Suprapubic skin (tissue), 4 donors: ENCODE data around the gene IGFBP4. TPM values are rescaled to one million over a fixed set of nuclear protein-coding genes. Genes with fewer than 3 reads are reported as not detected.

Experiments used
- DNase-seq, 2 donors: peaks; one replicate each; pipeline ENCODE4 v3.0.0-alpha.2; 2019; ENCODE audit warnings: low spot score in 2 of 2
- H3K27ac ChIP-seq: fragments of 200-600 bp; sonication (generic); one replicate; pipeline ENCODE4 v1.5.1; 2019
- H3K27me3 ChIP-seq: fragments of 200-600 bp; sonication (generic); one replicate; pipeline ENCODE4 v1.5.1; 2019
- H3K36me3 ChIP-seq: fragments of 200-600 bp; sonication (generic); one replicate; pipeline ENCODE4 v1.5.1; 2019
- H3K4me1 ChIP-seq: fragments of 200-600 bp; sonication (generic); one replicate; pipeline ENCODE4 v1.5.1; 2019
- H3K4me3 ChIP-seq: fragments of 200-600 bp; sonication (generic); one replicate; pipeline ENCODE4 v1.5.1; 2019; ENCODE audit warnings: mild to moderate bottlenecking
- H3K9me3 ChIP-seq: fragments of 200-600 bp; sonication (generic); one replicate; pipeline ENCODE4 v1.5.1; 2019
- CTCF ChIP-seq, 2 donors: fragments of 200-600 bp in 1 of 2; fragments of 450-650 bp in 1 of 2; sonication (generic) in 1 of 2; IDR thresholded peaks; one replicate each; pipeline ENCODE4 v1.5.1; 2016 to 2019; ENCODE audit warnings: antibody characterized with exemption in 2 of 2, mild to moderate bottlenecking in 1 of 2, moderate library complexity in 1 of 2
- EP300 ChIP-seq: sonication (generic); formaldehyde crosslinking; IDR thresholded peaks from one replicate; pipeline ENCODE4 v1.6.1; 2017; ENCODE audit warnings: antibody characterized with exemption
- POLR2A ChIP-seq, 2 donors: fragments of 450-650 bp; IDR thresholded peaks; one replicate each; pipeline ENCODE4 v1.6.1; 2017; ENCODE audit warnings: antibody characterized with exemption in 2 of 2, mild to moderate bottlenecking in 2 of 2, moderate library complexity in 2 of 2
- POLR2AphosphoS5 ChIP-seq, 3 donors: sonication (generic); formaldehyde crosslinking; IDR thresholded peaks; one replicate each; pipeline ENCODE4 v1.6.1; 2017; ENCODE audit warnings: antibody characterized with exemption in 3 of 3
- WGBS: methylation state at CpG from one replicate; pipeline ENCODE4 v1.1.5; 2018; 5-methylcytosine and 5-hydroxymethylcytosine counted together
- total RNA-seq, 4 donors: library from RNA; depleted of rRNA; stranded (reverse); fragments of >200 nt; gene quantifications; one replicate each; pipeline ENCODE4 v1.1.0, GENCODE V29; 2016

The IGFBP4 gene
- total RNA-seq, 4 donors from 2014 or later, result 45.0 to 88.8 (median 74.6) TPM

GRCh38 chr17:40485851-40486521 is 42.7 kb downstream of the IGFBP4 start:
- TF ChIP-seq POLR2AphosphoS5 (IDR thresholded peaks at IDR 0.05) (peak in 1 of 3 donors; percentile 76), CTCF (IDR thresholded peaks at IDR 0.05) (no peak)
- 31% methylated on average over 12 of the region's 17 CpGs for WGBS

GRCh38 chr17:40486522-40487370 is 43.5 kb downstream of the IGFBP4 start:
- Histone ChIP-seq H3K9me3 (no peaks in the 10 kb centered on the region), H3K4me1 (peaks cover 81% of the 10 kb centered on the region), H3K4me3 (no peak overlapping the region), H3K36me3 (peaks cover 32% of the 10 kb centered on the region), H3K27me3 (no peaks in the 10 kb centered on the region), H3K27ac (peak overlapping the region; percentile 91)
- 64% methylated on average over 12 of the region's 12 CpGs for WGBS
- peak in 2 of 3 donors; percentile 39 to 79 for TF ChIP-seq POLR2AphosphoS5 (IDR thresholded peaks at IDR 0.05)
- TF ChIP-seq EP300, result no peak
- no peak for DNase-seq

More at GRCh38 chr17:40485851-40486521, 42.7 kb downstream of the IGFBP4 start:
- DNase-seq, result no peak
- Histone ChIP-seq H3K4me1 (peaks cover 78% of the 10 kb centered on the region), H3K27me3 (no peaks in the 10 kb centered on the region), H3K4me3 (no peak overlapping the region), H3K27ac (peak overlapping the region; percentile 91), H3K36me3 (peaks cover 32% of the 10 kb centered on the region), H3K9me3 (no peaks in the 10 kb centered on the region)

- DNase-seq, result no peak
- Histone ChIP-seq H3K36me3 (peaks cover 29% of the 10 kb centered on the region), H3K27ac (peak overlapping the region; percentile 91)
Measured at GRCh38 chr17:40487371-40488020, 44.2 kb downstream of the IGFBP4 start.

GRCh38 chr17:40490289-40490853 is 47.1 kb downstream of the IGFBP4 start:
- peaks cover 89% of the 10 kb centered on the region for H3K4me1 ChIP-seq
- H3K36me3 ChIP-seq, result peaks cover 21% of the 10 kb centered on the region
- 5% methylated on average over 3 of the region's 5 CpGs for WGBS
- no peak overlapping the region for H3K4me3 ChIP-seq
- H3K27me3 ChIP-seq, result no peaks in the 10 kb centered on the region
- no peaks in the 10 kb centered on the region for H3K9me3 ChIP-seq
- peak in 1 of 2 donors; percentile 86 for DNase-seq
- H3K27ac ChIP-seq, result peak overlapping the region; percentile 50
- TF ChIP-seq EP300 (no peak), POLR2AphosphoS5 (IDR thresholded peaks at IDR 0.05) (peak in 1 of 3 donors; percentile 44)

More at GRCh38 chr17:40487371-40488020, 44.2 kb downstream of the IGFBP4 start:
- Histone ChIP-seq H3K9me3 (no peaks in the 10 kb centered on the region), H3K27me3 (no peaks in the 10 kb centered on the region), H3K4me1 (peaks cover 85% of the 10 kb centered on the region), H3K4me3 (no peak overlapping the region)
- no CpG with 5 or more reads among the region's 7 CpGs for WGBS
- TF ChIP-seq POLR2A (IDR thresholded peaks at IDR 0.05) (no peak), POLR2AphosphoS5 (IDR thresholded peaks at IDR 0.05) (no peak), EP300 (no peak), CTCF (IDR thresholded peaks at IDR 0.05) (no peak)

GRCh38 chr17:40490982-40491381 is 47.7 kb downstream of the IGFBP4 start:
- WGBS, result 51% methylated on average over 2 of the region's 2 CpGs
- Histone ChIP-seq H3K4me1 (peaks cover 89% of the 10 kb centered on the region), H3K27ac (peak overlapping the region; percentile 50)

More at GRCh38 chr17:40490982-40491381, 47.7 kb downstream of the IGFBP4 start:
- Histone ChIP-seq H3K4me3 (peak overlapping the region; percentile 11), H3K9me3 (no peaks in the 10 kb centered on the region), H3K36me3 (peaks cover 21% of the 10 kb centered on the region), H3K27me3 (no peaks in the 10 kb centered on the region)
- TF ChIP-seq POLR2AphosphoS5 (IDR thresholded peaks at IDR 0.05) (no peak), EP300 (no peak), CTCF (IDR thresholded peaks at IDR 0.05) (no peak), POLR2A (IDR thresholded peaks at IDR 0.05) (no peak)
- no peak for DNase-seq
